GM19351 (cell line): ENCODE measurements around the gene IRX6.

ENCODE experiments used
- ATAC-seq: cut with Tn5 transposase; IDR thresholded peaks from one replicate; pipeline ENCODE4 v1.9.1; 2021; ENCODE audit warnings: mild to moderate bottlenecking, moderate library complexity; ENCODE audit not compliant: unreplicated experiment

The IRX6 gene

DNA sequence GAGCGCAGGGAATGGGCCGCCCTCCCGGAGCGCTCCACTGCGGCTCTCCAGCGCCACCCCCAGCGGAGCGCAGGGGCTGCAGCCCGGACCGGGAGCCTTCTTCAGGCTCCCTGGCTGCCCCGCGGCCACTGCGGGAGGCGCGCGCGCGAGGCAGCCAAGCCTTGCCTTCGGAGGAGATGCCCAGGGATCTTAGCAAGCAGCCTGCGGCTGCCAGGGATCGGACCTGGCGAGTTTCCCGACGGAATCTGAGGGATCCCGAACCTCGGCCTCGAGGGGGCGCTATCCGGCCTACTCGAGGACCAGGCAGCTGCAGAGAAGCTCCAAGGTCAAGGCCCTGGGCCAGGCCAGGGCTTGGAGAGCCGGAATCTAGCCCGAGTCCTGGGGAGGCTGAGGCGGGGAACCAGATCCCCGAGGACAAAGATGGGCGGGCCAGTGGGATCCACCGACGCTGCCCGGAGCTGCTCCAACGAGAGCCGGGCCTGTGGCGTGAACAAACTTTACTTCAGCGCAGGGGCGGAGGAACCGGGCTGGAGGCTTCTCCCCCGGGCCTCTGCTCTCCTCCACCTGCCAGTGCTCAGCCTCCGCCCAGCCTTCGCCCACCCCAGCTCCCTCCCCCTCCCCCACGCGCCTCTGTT is at the start of gene IRX6:
Gene IRX6 (plus strand): TSS at position 567 of the 635 bp plus-strand sequence. CDS start 889 bp downstream, outside the sequence.
- no peak for ATAC-seq

DNA sequence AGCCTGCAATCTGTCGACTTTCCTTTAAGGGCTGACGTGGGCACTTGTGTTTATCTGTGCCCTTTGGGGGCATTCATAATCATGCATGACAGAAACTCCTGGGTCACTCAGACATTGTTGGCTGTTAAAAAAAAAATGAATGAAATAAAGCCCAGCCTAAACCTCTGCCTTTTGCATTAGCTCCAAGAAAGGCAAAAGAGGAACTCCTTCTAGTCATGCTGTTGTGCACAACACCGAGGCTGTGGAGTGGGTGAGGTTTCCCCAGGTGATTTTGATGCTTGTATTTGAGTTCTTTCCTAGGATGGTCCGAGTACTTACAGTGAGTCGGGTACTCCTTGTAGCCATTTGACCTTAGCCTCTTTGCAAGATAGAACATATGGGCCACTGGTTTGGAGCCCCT is 49.6 kb upstream of the IRX6 start:
- ATAC-seq = no peak

DNA sequence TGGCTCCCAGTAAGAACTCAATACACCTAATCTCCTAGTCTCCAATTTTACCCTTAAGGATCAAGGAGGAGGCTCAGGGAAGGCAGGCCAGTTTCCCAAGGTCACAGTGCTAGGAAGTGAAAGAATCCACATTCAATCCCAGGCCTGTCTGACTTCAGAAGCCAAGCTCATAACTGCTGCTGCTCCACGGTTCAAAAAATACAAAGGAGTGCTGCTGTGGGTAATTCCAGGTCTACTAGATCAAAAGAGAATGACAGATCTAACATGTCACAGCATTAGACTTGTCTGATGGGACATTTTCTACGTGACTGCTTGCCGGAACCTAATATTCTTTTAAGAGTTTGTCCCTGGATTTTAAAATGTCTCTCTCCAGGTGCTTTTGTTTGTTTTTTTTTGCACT is 48.8 kb upstream of the IRX6 start:
- ATAC-seq = no peak

DNA sequence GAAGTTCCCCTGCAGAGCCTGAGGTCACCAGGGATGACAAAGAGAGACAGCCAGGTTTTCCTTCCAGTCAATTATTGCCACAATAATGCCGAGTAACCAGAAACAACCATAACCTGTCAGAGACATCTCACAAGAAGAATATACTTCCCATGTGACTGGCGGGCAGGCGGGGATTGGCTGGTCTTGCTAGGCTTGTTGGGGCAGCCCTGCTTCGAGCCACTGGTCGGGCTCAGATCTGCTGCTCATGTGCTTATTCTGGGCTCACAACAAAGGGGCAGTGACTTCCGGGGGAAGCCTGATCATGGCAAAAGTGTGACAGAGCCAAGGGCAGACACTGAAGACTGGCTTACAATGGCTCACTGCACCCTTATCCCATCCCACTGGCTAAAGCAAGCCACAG is 48.1 kb upstream of the IRX6 start:
- ATAC-seq = no peak

DNA sequence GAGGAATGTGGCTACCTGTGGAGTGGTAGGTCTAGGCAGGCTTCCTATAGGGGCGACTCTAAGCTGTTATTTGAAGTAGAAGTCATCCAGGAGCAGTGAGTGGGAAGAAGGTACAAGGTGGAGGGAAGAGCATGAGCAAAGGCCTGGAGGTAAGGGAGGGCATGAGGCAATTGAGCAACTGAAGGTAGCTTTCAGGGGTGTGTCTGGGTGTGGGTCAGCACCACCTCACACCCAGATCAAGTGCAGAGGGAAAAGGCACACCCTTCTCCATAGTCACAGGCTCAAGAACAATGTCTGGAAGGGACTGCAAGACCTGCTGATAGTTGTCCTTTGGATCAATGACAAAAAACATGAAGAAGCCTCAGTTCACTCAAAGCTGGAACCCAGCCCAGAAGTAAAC is 46.5 kb upstream of the IRX6 start:
- ATAC-seq = no peak

DNA sequence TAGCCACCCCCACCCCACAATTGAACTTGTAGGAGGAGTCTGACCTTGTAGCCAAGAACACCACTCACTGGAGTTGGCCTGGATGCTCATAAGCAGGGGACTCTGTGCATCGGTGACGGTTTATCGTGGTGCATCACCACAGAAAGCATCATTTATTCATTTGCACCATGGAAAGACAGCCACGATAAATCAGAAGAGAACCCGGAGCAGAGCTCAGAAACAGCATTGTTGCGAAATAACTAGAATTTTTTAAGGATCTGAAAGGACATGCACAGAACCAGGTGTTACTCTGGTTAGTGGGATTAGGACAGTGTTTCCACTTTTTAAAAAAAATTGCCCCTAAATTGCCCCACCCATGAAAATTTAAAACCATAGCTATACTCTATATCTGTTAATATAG is 44.4 kb upstream of the IRX6 start:
- no peak for ATAC-seq

DNA sequence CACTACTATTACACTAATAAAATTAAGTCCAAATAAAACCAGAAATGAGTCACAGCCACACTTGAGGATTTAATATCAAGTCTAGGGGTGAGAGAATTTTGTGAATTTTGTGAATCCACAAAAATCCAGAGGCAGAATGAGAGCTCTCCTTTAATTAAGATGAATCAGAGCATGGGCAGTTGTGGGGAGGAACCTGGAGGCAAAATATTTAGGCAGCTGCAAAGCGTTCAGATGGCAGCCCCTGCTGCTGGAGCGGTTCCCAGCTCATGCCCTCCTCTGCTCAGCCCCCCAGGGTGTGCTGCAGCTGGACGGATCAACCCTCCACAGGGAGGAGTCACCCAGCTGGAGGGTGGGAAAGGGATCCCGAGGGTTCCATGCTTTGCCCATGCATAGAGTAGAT is 43.4 kb upstream of the IRX6 start:
- no peak for ATAC-seq

DNA sequence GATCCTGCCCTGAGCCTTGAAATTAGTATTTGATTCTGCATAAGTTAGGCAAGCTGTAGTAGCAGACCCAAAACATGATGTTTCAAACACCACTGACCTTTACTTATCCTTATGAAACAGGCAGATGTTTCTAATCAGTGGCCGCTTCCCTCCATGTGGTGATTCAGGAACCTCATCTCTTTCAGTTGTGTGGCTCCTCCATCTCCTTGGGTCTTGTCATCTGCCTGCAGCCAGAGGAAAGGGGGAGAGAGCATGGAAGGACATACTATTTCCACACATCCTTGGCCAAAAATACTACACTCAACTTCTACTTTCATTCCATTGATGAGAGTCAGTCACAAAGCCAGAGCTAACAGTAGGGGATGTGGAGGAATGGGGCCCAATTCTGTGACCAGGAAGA is 41.6 kb upstream of the IRX6 start:
- no peak for ATAC-seq

DNA sequence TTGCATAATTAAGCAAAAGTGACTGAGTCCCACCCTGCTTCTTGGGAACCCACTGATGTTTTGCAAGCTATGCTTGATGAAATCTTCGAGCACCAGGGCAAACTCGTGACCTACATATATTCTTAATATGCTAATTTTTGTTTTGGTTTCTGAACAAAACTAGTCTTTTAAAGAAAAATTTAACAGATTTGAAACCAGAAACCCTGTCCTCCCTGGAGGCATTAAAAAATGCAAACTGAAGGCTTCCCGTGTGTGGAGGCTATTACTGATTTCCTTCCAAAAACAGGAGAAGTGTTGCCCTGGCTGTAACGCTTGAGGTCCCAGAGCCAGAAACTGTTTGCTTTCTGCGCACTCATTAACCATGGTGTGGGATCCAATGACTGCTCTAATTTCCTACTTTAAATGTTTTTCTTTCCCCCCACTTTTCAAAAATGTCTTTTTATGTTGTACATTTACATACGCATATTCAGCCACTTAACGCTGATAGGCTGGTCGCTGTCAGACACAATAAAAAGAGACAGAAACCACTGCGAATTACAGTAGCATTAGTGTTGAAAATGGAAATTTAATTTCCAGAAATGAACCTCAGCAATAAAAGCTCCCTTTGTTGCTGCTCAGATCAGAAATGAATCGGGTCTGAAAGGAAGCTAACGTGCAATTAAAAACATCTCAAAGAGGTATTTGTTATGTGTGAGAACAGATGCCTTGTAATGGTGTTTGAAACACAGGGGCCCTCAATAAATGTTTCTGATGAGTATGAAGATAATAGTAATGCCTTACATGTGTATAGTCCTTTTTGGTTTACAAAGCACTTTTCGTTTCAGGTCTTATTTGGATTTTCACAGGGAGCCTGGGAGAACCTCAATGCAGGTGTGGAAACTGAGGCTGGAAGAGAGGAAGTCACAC is 39.9 kb upstream of the IRX6 start:
- no peak for ATAC-seq

DNA sequence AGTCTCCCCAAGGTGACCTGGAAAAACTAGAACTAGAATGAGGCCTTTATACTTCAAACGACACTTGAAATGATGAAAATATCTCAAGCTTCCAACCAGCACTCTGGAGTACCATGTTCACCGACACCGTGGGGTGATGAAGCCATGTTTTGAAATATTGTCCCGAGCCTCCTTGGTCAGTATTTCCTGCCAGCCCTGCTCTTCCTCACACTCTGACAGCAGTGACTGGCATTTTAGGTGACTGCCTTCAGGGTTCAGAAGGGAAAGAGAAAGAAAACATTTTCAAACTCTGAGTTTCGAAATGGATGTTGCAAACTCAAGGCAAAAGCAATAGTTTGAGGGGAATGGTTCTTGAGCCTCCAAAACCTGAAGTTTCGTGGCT is 39.3 kb upstream of the IRX6 start:
- no peak for ATAC-seq

DNA sequence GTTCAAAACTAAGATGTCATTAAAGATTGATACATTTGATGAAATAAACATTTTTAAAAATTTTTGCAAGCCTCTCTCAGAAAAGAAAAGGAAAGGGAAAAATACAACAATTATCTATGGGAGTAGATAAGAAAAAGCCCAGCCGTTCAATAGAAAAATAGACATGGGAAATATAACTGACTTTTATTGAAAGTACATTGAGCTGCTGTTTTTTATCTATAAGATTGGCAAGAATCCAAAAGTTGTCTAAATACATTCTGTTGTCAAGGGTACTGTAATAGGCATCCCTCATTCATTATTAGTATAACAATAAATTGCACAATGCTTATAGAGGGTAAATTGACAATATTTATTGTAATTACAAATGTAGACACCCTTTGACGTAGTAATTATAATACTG is 38.4 kb upstream of the IRX6 start:
- no peak for ATAC-seq

DNA sequence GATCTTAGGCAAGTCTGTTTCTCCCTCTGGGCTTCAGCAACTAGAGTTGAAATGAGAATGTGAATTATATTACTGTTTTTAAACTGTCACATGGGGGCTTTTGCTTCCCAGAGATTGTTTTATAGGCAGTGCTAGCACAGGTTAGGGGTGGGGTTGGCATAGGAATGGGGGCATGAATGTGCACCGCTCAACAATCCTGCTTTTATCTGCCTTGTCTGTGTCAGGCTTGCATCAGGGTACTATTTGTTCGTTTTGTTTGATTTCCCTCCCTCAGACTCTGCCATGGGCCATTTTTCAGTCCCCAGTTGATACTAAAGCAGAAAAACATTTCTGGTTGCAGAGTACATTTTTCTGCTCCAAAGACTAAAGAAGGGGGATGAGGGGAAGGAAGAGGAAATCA is 34.6 kb upstream of the IRX6 start:
- ATAC-seq = no peak

DNA sequence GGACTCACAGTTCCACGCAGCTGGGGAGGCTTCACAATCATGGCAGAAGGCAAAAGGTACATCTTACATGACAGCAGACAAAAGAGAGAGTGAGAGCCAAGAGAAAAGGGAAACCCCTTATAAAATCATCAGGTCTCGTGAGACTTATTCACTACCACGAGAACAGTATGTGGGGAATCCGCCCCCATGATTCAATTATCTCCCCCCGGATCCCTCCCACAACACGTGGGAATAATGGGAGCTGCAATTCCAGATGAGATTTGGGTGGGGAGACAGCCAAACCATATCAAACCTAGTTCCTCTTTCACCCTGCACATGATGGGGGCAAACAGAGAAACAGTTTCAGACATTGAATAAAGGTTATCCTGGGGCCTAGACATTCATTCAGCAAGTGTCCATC is 32.2 kb upstream of the IRX6 start:
- ATAC-seq = no peak

DNA sequence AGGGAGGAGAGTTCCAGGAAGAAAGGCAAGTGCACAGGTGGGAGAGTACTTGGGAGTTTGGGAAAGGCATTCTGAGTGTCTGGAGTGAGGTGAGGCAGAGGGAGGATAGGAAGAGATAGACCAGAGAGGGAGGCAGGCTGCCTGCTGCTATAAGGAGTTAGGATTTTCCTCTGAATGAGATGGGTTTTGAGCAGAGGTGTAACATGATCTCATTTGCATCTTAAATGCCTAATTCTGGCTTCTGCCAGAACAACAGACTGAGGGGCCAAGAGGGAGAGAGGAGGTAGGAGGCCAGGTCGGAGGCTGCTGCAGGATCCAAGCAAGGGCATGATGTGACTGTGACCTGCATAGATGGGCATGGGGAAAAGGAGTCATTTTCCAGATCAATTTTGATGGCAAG is 31.5 kb upstream of the IRX6 start:
- no peak for ATAC-seq

DNA sequence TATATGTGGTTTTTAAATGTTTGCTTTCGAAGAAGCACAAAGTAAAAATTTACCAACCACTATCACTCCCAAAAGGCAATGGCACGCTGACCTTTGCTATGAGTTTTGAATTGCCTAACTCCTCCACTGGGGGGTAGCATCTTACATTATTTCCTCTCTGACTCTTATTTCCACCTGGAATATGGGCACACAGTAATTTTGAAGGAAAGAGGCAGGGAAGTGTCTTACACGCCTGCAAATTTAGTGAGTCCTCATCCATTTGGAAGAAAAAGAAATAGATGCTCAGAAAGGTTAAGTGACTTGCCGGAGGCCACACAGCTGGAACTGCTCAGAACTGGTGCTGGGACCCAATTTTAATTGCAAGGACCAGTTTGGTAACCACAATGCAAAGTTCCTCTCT is 29.9 kb upstream of the IRX6 start:
- ATAC-seq = no peak

DNA sequence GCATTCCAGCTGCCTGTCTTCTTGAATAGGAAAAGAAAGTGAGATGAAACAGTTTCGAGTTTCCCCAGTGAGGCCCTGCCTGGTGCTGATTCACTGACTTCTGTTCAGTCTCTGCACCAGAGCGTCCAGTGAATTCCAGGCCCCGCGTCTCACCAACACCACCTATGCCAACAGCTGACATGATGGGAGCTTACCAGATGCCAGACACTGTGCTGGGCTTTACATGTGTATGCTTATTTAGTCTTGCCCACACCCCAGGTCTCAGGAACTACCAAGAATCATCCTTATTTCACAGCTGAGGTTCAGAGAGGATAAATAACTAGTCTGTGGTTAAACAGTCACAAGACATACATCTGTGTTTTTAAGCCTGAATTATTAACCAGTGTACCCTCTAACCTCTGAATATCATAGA is 29.1 kb upstream of the IRX6 start:
- ATAC-seq = no peak

DNA sequence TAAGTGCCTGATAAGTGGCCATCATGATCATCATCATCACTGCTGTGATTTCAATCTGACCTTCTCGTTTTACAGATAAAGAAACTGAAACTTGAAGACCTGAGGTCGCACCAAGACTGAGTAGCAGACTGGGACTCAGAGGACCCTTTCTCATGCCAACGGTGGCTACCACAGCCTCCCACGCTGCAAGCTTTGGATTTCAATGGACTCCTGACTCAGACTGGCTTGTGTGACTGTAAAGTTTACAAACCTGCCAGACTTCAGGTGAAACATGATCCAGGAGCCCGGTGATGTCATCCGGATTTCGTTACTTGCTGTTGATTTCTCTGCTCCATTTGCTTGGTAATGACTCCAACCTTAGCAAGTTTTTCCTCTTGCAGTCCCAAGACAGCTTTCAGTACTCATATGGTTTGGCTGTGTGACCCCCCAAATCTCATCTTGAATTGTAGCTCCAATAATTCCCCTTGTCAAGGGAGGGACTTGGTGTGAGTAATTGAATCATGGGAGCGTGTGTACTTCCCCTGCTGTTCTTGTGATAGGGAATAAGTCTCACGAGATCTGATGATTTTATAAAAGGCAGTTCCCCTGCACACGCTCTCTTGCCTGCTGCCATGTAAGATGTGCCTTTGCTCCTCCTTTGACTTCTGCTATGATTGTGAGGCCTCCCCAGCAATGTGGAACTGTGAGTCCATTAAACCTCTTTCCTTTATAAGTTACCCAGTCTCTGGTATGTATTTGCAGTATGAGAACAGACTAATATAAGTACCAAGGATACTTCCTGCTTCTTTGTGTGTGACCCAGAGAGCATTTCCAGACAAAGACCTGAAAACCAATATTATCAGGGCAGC is 26.7 kb upstream of the IRX6 start:
- no peak for ATAC-seq

DNA sequence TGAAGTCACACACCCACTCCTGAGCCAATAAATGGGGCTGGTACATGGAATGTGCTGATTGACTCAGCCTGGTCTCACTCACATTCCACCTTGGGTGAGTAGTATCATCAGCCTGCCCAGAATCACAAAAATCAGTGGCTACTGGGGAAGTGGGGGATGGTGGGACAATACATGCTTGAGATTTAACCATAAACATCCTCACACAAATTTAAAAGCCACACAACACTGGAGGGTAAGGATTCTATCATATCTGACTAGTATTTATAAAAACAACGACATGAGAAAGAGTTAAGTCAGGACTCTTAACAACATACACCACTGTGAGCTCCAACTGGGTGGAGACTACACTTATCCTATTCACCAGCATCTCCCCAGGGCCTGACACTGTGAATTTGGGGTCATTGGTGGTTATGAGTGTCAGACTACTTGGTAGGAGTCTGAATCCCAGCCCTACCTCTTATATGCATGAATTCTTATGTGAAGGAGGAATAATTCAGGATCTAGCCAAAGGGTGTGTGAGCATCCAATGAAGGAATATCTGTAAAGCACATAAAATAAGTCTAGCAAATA is 26.0 kb upstream of the IRX6 start:
- ATAC-seq = no peak

DNA sequence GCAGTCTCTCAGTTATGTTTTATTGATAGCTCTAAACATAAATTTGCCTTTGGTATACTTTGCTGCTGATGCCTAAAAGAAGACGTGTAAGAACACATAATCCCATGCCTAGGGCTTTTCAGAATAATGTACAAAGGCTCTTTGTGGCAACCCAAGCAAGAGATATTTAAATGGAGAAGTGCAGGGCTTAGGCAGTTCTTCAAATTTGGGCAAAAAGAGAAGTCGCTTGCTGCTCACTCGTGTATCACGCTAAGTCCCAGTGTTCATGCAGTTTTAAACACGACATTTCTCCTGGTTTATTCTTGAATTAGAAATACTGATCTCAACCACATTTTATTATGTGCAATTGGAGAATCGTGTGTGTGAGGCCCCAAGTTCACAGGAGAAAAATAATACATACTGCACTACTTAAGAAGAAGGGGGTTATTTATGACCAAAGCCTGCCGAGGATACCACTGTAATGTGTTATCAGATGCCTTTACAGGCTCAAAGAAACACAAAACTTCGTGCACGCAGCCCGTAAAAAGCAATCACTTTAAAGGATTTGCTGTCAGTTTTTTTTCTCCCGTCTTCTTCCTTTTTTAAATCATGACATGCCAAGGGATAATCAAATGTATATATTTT is 22.5 kb upstream of the IRX6 start:
- no peak for ATAC-seq

DNA sequence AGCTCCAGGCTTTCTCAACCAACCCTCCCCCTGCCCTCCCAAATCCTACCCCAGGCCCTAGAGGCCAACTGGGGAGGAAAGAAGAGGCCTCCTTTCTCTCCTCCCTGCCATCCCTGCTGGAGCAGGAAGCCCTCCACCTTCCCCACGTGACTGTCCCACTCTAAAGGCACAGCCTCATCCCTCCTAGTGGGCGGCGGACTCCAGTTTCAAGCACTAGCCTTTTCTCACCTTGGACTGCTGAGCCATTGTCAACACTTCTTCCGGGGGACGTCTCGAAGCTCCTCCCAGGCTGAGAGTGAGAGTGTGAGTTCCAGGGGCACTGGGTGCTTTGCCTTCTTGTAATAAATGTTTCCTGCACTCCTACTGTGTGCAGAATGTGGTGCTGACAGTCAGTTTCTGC is 21.4 kb upstream of the IRX6 start:
- no peak for ATAC-seq

DNA sequence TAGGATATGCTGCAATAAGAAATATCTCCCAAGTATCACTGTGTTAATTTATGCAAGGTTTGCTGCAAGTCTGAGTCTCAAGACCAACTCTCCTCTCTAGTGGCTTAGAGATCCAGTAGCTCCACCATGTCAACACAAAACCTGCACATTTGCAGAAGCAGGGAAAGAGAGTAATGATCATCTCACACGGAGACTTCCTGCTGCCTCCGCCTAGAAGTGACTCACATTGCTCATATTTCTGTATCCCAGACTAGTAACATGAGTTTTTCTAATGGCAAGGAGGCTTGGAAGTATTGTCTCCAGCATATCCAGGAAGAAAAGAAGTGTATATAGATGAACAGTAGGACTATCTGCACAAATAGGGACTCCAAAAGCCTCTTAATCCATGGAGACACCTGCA is 15.0 kb upstream of the IRX6 start:
- ATAC-seq = no peak
